Mesendoderm (in vitro differentiated cells): ENCODE measurements around the gene PLEKHG3.

Experiments
- DNase-seq: peaks from one replicate; pipeline ENCODE4 v3.0.0; 2013
- H2AK5ac ChIP-seq: 2 replicates; pipeline ENCODE4 v1.6.1; 2013; ENCODE audit warnings: low read length, inconsistent platforms
- H2BK120ac ChIP-seq: 2 replicates; pipeline ENCODE4 v1.6.1; 2013; ENCODE audit warnings: low read depth, mild to moderate bottlenecking, low read length, moderate library complexity, mixed read lengths
- H2BK15ac ChIP-seq: replicated peaks from 2 replicates; pipeline ENCODE4 v1.6.1; 2013; ENCODE audit warnings: low read depth, mild to moderate bottlenecking, moderate library complexity
- H2BK5ac ChIP-seq: 2 replicates; pipeline ENCODE4 v1.6.1; 2013; ENCODE audit warnings: low read length, inconsistent platforms
- H3K18ac ChIP-seq: 2 replicates; pipeline ENCODE4 v1.6.1; 2013; ENCODE audit warnings: mild to moderate bottlenecking, low read length, mixed read lengths
- H3K23ac ChIP-seq: one replicate; pipeline ENCODE4 v1.6.1; 2013; ENCODE audit warnings: low read length
- H3K27ac ChIP-seq: 2 replicates; pipeline ENCODE4 v1.5.1; 2013; ENCODE audit warnings: low read depth, mild to moderate bottlenecking, inconsistent platforms, low read length, moderate library complexity
- H3K27me3 ChIP-seq: 2 replicates; pipeline ENCODE4 v1.6.1; 2013; ENCODE audit warnings: low read length, control low read depth, mild to moderate bottlenecking, inconsistent platforms; ENCODE audit not compliant: insufficient read depth, poor library complexity
- H3K36me3 ChIP-seq: 2 replicates; pipeline ENCODE4 v1.6.1; 2013; ENCODE audit warnings: low read length, inconsistent platforms; ENCODE audit not compliant: control insufficient read depth, insufficient read depth
- H3K4ac ChIP-seq: one replicate; pipeline ENCODE4 v1.6.1; 2013; ENCODE audit warnings: low read depth, mild to moderate bottlenecking, low read length, moderate library complexity
- H3K4me1 ChIP-seq: 2 replicates; pipeline ENCODE4 v1.6.1; 2013; ENCODE audit warnings: low read depth, low read length, inconsistent platforms; ENCODE audit not compliant: control insufficient read depth
- H3K4me2 ChIP-seq: 2 replicates; pipeline ENCODE4 v1.6.1; 2013; ENCODE audit warnings: low read length
- H3K4me3 ChIP-seq: 2 replicates; pipeline ENCODE4 v1.5.1; 2013; ENCODE audit warnings: mild to moderate bottlenecking, low read length
- H3K56ac ChIP-seq: one replicate; pipeline ENCODE4 v1.6.1; 2013; ENCODE audit warnings: low read length
- H3K79me1 ChIP-seq: 2 replicates; pipeline ENCODE4 v1.6.1; 2013; ENCODE audit warnings: low read length, inconsistent platforms
- H3K79me2 ChIP-seq: 2 replicates; pipeline ENCODE4 v1.6.1; 2013; ENCODE audit warnings: mild to moderate bottlenecking, low read length; ENCODE audit not compliant: control insufficient read depth, insufficient read depth
- H3K9ac ChIP-seq: 2 replicates; pipeline ENCODE4 v1.6.1; 2013; ENCODE audit warnings: low read length, inconsistent platforms
- H4K5ac ChIP-seq: one replicate; pipeline ENCODE4 v1.6.1; 2013; ENCODE audit warnings: low read length
- H4K8ac ChIP-seq: one replicate; pipeline ENCODE4 v1.6.1; 2013; ENCODE audit warnings: low read depth, mild to moderate bottlenecking, control low read depth, low read length, moderate library complexity
- WGBS: extraction: QIAGEN DNeasy Blood & Tissue Kit; methylation state at CpG from one replicate; pipeline ENCODE4 v1.1.7; 2013; ENCODE audit warnings: low lambda C conversion rate, missing lambda C conversion rate; ENCODE audit not compliant: insufficient coverage; ENCODE audit errors: extremely low coverage; 5-methylcytosine and 5-hydroxymethylcytosine counted together

The PLEKHG3 gene

DNA sequence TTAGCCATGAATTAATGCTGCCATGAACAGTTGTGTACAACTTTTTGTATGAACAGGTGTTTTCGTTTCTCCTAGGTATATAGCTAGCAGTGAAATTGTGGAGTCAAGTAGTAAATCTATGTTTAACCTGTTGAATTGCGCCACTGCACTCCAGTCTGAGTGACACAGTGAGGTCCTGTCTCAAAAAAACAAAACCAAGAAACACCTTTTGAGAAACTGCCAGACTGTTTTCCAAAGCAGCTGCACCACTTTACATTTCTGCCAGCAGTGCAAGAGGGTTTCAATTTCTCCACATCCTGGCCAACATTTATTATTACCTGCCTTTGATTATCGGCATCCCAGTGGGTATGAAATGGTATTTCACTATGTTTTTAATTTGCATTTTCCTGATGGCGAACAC is 3.3 kb upstream of the PLEKHG3 start:
- Histone ChIP-seq H3K79me1 (no peaks in the 10 kb centered on the region), H3K27me3 (no peaks in the 10 kb centered on the region), H3K9ac (no peak overlapping the region), H3K79me2 (peaks cover 9% of the 10 kb centered on the region), H3K4ac (no peak overlapping the region), H3K56ac (no peak overlapping the region), H3K27ac (no peak overlapping the region), H3K4me2 (no peak overlapping the region), H2BK15ac (no peak overlapping the region), H3K18ac (no peak overlapping the region), H4K8ac (no peak overlapping the region), H3K23ac (no peak overlapping the region), H2BK120ac (no peak overlapping the region), H4K5ac (no peak overlapping the region), H3K36me3 (no peaks in the 10 kb centered on the region), H2AK5ac (no peak overlapping the region), H2BK5ac (no peak overlapping the region), H3K4me1 (peaks cover 12% of the 10 kb centered on the region), H3K4me3 (no peak overlapping the region)
- DNase-seq, result no peak
- no CpG with 5 or more reads among the region's 4 CpGs for WGBS

GRCh38 chr14:64701660-64702059 is 2.6 kb upstream of the PLEKHG3 start:
- no peak overlapping the region for H4K5ac ChIP-seq
- H3K27ac ChIP-seq, result no peak overlapping the region
- peak overlapping the region; percentile 29 for H3K56ac ChIP-seq
- H2AK5ac ChIP-seq, result no peak overlapping the region
- no peak overlapping the region for H3K4me3 ChIP-seq
- no peak overlapping the region for H2BK120ac ChIP-seq
- peaks cover 12% of the 10 kb centered on the region for H3K79me2 ChIP-seq
- WGBS, result no CpG with 5 or more reads among the region's 1 CpG
- no peaks in the 10 kb centered on the region for H3K27me3 ChIP-seq
- peak; percentile 68 for DNase-seq
- peaks cover 18% of the 10 kb centered on the region for H3K4me1 ChIP-seq
- no peaks in the 10 kb centered on the region for H3K79me1 ChIP-seq
- H3K18ac ChIP-seq, result no peak overlapping the region
- H3K36me3 ChIP-seq, result no peaks in the 10 kb centered on the region
- no peak overlapping the region for H4K8ac ChIP-seq
- no peak overlapping the region for H3K4me2 ChIP-seq
- no peak overlapping the region for H3K9ac ChIP-seq
- H3K23ac ChIP-seq, result no peak overlapping the region
- H2BK5ac ChIP-seq, result no peak overlapping the region
- no peak overlapping the region for H3K4ac ChIP-seq
- no peak overlapping the region for H2BK15ac ChIP-seq

DNA sequence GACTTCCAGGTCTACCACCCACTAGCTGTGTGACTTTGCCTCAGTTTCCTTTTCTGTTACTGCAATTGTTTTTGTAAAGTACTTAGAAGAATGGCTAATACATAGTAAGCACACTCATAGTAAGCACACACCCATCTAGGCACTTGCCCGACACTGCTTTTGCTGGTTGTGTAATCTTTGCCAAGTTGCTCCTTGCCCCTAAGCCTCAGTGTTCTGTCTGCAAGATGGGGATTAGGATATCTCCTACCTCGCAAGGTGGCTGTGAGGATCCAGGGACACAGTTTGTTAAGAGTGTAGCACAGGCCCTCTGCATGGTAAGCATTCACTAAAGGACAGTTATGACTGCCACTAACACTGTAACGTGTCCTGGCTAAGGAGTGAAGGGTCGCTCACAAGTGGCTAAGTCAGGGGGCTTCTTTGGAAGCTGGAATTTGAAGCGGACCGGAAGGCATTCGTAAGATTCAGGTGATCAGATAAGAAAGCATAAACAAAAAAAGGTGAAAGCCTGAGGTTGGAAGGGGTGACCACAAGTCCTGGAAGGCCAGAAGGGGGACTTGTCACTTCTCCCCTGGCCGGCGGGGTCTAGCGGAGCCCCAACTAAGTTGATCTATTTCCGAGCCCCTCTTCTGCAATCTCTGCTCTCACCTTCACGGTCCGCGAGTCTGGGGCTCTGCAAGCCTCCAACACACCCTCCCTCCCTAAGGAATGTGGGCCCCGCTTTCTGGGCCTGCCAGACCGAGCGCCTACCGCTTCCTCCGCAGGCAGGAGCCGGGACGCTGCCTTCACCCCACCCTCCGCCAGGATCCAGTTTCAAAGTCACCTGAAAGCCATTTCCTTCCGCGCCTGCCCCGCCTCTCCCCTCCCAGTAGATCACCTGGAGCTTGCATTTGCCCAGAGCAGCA is 1.5 kb upstream of the PLEKHG3 start:
- no peak overlapping the region for H3K4me3 ChIP-seq
- H2AK5ac ChIP-seq, result no peak overlapping the region
- no peak overlapping the region for H4K5ac ChIP-seq
- peak overlapping the region; percentile 91 for H3K56ac ChIP-seq
- DNase-seq, result peak; percentile 93
- no peaks in the 10 kb centered on the region for H3K36me3 ChIP-seq
- H3K27ac ChIP-seq, result no peak overlapping the region
- peaks cover 3% of the 10 kb centered on the region for H3K79me1 ChIP-seq
- peak overlapping the region; percentile 32 for H3K18ac ChIP-seq
- no peak overlapping the region for H2BK120ac ChIP-seq
- H3K27me3 ChIP-seq, result no peaks in the 10 kb centered on the region
- peak overlapping the region; percentile 34 for H3K9ac ChIP-seq
- no peak overlapping the region for H2BK15ac ChIP-seq
- no peak overlapping the region for H2BK5ac ChIP-seq
- WGBS, result no CpG with 5 or more reads among the region's 25 CpGs
- H3K4me2 ChIP-seq, result peak overlapping the region; percentile 91
- no peak overlapping the region for H4K8ac ChIP-seq
- H3K79me2 ChIP-seq, result peaks cover 16% of the 10 kb centered on the region
- peaks cover 27% of the 10 kb centered on the region for H3K4me1 ChIP-seq
- no peak overlapping the region for H3K23ac ChIP-seq
- H3K4ac ChIP-seq, result no peak overlapping the region

GRCh38 chr14:64703395-64704142 is 655 bp upstream of the PLEKHG3 start:
- Histone ChIP-seq H3K4me1 (peaks cover 29% of the 10 kb centered on the region), H2BK5ac (peak overlapping the region; percentile 76), H3K4ac (no peak overlapping the region), H3K27ac (peak overlapping the region; percentile 20), H2BK15ac (peak overlapping the region; percentile 48), H2AK5ac (no peak overlapping the region), H4K5ac (no peak overlapping the region), H3K4me3 (peak overlapping the region; percentile 37), H3K9ac (peak overlapping the region; percentile 77), H3K23ac (no peak overlapping the region), H3K27me3 (no peaks in the 10 kb centered on the region), H3K79me2 (peaks cover 16% of the 10 kb centered on the region), H3K79me1 (peaks cover 5% of the 10 kb centered on the region), H3K36me3 (no peaks in the 10 kb centered on the region), H3K56ac (peak overlapping the region; percentile 91), H3K4me2 (peak overlapping the region; percentile 91), H2BK120ac (peak overlapping the region; percentile 11), H3K18ac (peak overlapping the region; percentile 30), H4K8ac (no peak overlapping the region)
- peak; percentile 88 for DNase-seq
- WGBS, result no CpG with 5 or more reads among the region's 26 CpGs

DNA sequence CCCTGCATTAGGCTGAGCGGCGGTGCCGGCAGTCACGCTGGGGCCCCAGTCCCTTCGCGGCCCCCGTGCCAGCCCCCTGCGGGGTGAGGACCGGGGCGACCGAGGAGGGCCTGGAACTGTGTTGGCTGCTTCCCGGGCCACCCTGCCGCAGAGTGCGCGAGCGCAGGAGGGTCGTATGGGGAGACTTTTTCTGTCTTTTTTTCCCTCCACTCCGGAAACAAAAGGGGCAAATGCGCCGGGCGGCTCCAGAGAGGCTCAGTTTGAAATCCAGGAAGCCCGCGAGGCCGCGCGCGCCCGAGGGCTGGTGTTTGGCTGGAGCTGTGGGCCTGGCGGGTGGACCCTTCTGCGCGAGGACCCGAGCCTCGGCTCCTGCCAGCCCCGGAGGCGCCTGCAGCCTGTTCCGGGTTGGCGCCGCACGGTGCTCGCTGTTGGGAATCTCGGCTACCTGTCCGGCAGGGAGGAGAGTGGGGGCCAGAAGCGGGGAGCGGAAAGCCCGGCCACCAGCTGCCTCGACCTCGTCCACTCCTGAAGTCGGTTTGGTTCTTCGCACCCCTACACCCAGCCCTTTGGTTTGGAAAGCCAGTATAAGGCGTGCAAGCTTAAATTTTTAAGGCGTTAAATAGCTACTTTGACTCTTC is 638 bp downstream of the PLEKHG3 start:
- Histone ChIP-seq H3K23ac (peak overlapping the region; percentile 75), H2BK120ac (peak overlapping the region; percentile 50), H2BK15ac (no peak overlapping the region), H3K4me1 (peaks cover 32% of the 10 kb centered on the region), H3K9ac (peak overlapping the region; percentile 89), H2BK5ac (peak overlapping the region; percentile 74), H3K18ac (peak overlapping the region; percentile 95), H3K27me3 (no peaks in the 10 kb centered on the region), H3K27ac (peak overlapping the region; percentile 87), H3K79me1 (peaks cover 11% of the 10 kb centered on the region), H3K79me2 (peaks cover 28% of the 10 kb centered on the region), H2AK5ac (no peak overlapping the region), H3K36me3 (no peaks in the 10 kb centered on the region), H3K56ac (peak overlapping the region; percentile 94), H3K4me2 (peak overlapping the region; percentile 60), H3K4ac (peak overlapping the region; percentile 77), H4K8ac (no peak overlapping the region), H3K4me3 (peak overlapping the region; percentile 76), H4K5ac (no peak overlapping the region)
- WGBS, result no CpG with 5 or more reads among the region's 51 CpGs
- DNase-seq, result peak; percentile 39
